Measurements from ENCODE around the gene ZFR. TPM values are rescaled to one million over a fixed set of nuclear protein-coding genes. Genes with fewer than 3 reads are reported as not detected.
"Not testable (repeated sequence)": the region's sequence is repeated elsewhere in the genome, so short reads cannot be mapped to it uniquely, and the experiment has no call there.

ZFR gene
- total and polyA plus RNA-seq, 7 donors = 25.8 to 99.9 (median 71.8) TPM

DNA sequence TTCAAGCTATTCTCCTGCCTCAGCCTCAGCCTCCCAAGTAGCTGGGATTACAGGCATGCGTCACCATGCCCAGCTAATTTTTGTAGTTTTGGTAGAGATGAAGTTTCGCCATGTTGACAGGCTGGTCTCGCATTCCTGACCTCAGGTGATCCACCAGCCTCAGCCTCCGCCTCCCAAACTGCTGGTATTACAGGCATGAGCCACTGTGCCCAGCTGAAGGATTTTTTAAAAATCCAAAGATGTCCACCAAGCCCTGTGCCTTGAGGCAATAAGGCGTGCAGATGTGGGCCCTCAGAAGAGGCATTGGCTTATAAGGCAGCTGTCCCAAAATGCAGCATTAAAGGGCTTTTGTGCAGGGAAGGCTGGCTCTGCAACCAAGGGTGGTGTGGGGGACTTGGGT, 10.3 kb upstream of the ZFR start:
- TF ChIP-seq POLR2A (IDR thresholded peaks at IDR 0.05) = no peak
- Histone ChIP-seq H3K4me1 (no peaks in the 10 kb centered on the region), H3K4me3 (no peak overlapping the region), H3K36me3 (no peaks in the 10 kb centered on the region), H3K9me3 (no peaks in the 10 kb centered on the region), H3K27me3 (no peaks in the 10 kb centered on the region), H3K27ac (no peak overlapping the region)
- WGBS, 2 donors = 95 to 97% methylated on average over 5 of the region's 5 CpGs
- intact Hi-C loops (cut with DNase I) = no loop called here
- no peak for DNase-seq

- H3K9me3 ChIP-seq = no peaks in the 10 kb centered on the region
- intact Hi-C loops (cut with DNase I) = no loop called here
- no peaks in the 10 kb centered on the region for H3K36me3 ChIP-seq
- no peaks in the 10 kb centered on the region for H3K4me1 ChIP-seq
- H3K4me3 ChIP-seq = no peak overlapping the region
- no peaks in the 10 kb centered on the region for H3K27me3 ChIP-seq
- no peak for TF ChIP-seq POLR2AphosphoS5 (IDR thresholded peaks at IDR 0.05)
- no peak for DNase-seq
- WGBS, 2 donors = 94% methylated on average over 5 of the region's 5 CpGs
- H3K27ac ChIP-seq = no peak overlapping the region
Measured at GRCh38 chr5:32453916-32454315, 9.4 kb upstream of the ZFR start.

GRCh38 chr5:32452316-32452715, 7.8 kb upstream of the ZFR start:
- 77 to 90% methylated on average over 6 of the region's 6 CpGs for WGBS, 2 donors
- DNase-seq; H3K36me3 ChIP-seq; intact Hi-C loops (cut with DNase I); H3K27me3 ChIP-seq; H3K9me3 ChIP-seq; H3K4me1 ChIP-seq; H3K27ac ChIP-seq; H3K4me3 ChIP-seq: not testable (repeated sequence)

GRCh38 chr5:32450952-32451351, 6.4 kb upstream of the ZFR start:
- intact Hi-C loops (cut with DNase I) = no loop called here
- H3K27ac ChIP-seq = no peak overlapping the region
- no peaks in the 10 kb centered on the region for H3K4me1 ChIP-seq
- WGBS, 2 donors = 73 to 88% methylated on average over 1 of the region's 1 CpG
- H3K9me3 ChIP-seq = no peaks in the 10 kb centered on the region
- TF ChIP-seq CTCF (IDR thresholded peaks at IDR 0.05) = no peak
- TF ChIP-seq EP300 (IDR thresholded peaks at IDR 0.05) = no peak
- no peak for TF ChIP-seq POLR2A (IDR thresholded peaks at IDR 0.05)
- H3K4me3 ChIP-seq = no peak overlapping the region
- DNase-seq = no peak
- no peaks in the 10 kb centered on the region for H3K27me3 ChIP-seq
- H3K36me3 ChIP-seq = no peaks in the 10 kb centered on the region

DNA sequence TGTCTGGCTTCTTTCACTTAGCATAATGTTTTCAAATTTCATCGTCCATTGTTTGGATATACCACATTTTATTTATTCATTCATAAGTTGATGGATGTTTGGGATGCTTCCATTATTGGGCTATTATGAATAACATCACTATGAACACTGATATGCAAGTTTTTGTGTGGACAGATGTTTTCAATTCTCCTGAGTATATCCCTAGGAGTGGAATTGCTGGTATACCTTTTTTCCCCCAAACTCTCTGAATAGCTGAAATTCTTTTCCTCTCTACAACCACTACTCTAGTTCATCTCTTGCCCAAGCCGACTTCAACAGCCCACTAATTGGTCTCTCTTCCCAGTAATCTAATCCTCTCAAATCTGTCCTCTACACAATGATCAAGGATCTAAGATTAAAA, 4.7 kb upstream of the ZFR start:
- H3K27me3 ChIP-seq = no peaks in the 10 kb centered on the region
- intact Hi-C loops (cut with DNase I) = no loop called here
- H3K9me3 ChIP-seq = no peaks in the 10 kb centered on the region
- no peak for DNase-seq
- H3K36me3 ChIP-seq = no peaks in the 10 kb centered on the region
- H3K4me3 ChIP-seq = no peak overlapping the region
- no peak overlapping the region for H3K27ac ChIP-seq
- H3K4me1 ChIP-seq = peaks cover 0 to 7% (median 5%) of the 10 kb centered on the region in 4 donors
- 71 to 79% methylated on average over 2 of the region's 2 CpGs for WGBS, 2 donors
- TF ChIP-seq POLR2A (IDR thresholded peaks at IDR 0.05) = no peak
- no peak for TF ChIP-seq EP300 (IDR thresholded peaks at IDR 0.05)
- TF ChIP-seq POLR2AphosphoS5 (IDR thresholded peaks at IDR 0.05) = no peak
- no peak for TF ChIP-seq CTCF (IDR thresholded peaks at IDR 0.05)

DNA sequence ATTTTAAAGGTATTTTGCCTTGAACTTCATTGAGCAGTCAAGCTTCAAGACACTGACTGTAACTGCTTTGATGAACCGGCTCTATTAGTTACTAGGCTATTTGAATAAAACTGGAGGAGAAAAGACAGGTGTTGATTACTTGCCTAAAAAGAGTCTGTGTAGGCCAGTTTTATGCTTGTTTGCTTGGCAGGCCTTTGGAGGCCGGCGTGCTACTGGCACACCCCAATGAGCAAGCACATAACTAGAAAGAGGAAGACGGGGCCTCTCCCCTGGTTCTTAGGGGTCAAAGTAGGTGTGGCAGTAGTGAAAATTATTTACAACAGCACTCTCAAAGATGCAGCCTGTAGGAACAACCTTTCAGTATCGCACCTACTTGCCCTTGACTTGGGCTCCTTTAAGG, 2.1 kb upstream of the ZFR start:
- H3K9me3 ChIP-seq = no peaks in the 10 kb centered on the region
- TF ChIP-seq POLR2A (IDR thresholded peaks at IDR 0.05) = no peak
- no peak for TF ChIP-seq EP300 (IDR thresholded peaks at IDR 0.05)
- no peak for TF ChIP-seq CTCF (IDR thresholded peaks at IDR 0.05)
- TF ChIP-seq POLR2AphosphoS5 (IDR thresholded peaks at IDR 0.05) = no peak
- no peaks in the 10 kb centered on the region for H3K27me3 ChIP-seq
- H3K27ac ChIP-seq = no peak overlapping the region
- H3K4me3 ChIP-seq = no peak overlapping the region
- intact Hi-C loops (cut with DNase I) = no loop called here
- DNase-seq = no peak
- WGBS, 2 donors = 17 to 53% methylated on average over 5 of the region's 5 CpGs
- no peaks in the 10 kb centered on the region for H3K36me3 ChIP-seq
- peaks cover 0 to 25% (median 22%) of the 10 kb centered on the region in 4 donors for H3K4me1 ChIP-seq
